ENCODE results near the gene TLN1.

Gene TLN1

GRCh38 chr9:35673132-35674024 is 58.6 kb downstream of the TLN1 start, which contains the start of gene CA9:
Gene CA9 (plus strand): TSS chr9:35673928. CDS start chr9:35673960, 32 bp downstream.
- in situ Hi-C loops (cut with HindIII; ENCODE audit: low sequenced_read_pairs), result no loop called here

GRCh38 chr9:35669331-35670145 is 62.5 kb downstream of the TLN1 start:
- in situ Hi-C loops (cut with HindIII; ENCODE audit: low sequenced_read_pairs), result no loop called here

- in situ Hi-C loops (cut with HindIII; ENCODE audit: low sequenced_read_pairs), result no loop called here
Observed at GRCh38 chr9:35667939-35668338, 64.1 kb downstream of the TLN1 start.

GRCh38 chr9:35666549-35666948 is 65.4 kb downstream of the TLN1 start:
- in situ Hi-C loops (cut with HindIII; ENCODE audit: low sequenced_read_pairs), result no loop called here

- in situ Hi-C loops (cut with HindIII; ENCODE audit: low sequenced_read_pairs), result no loop called here
Observed at GRCh38 chr9:35666045-35666444, 66.0 kb downstream of the TLN1 start.

GRCh38 chr9:35665471-35665818 is 66.5 kb downstream of the TLN1 start:
- in situ Hi-C loops (cut with HindIII; ENCODE audit: low sequenced_read_pairs), result no loop called here

GRCh38 chr9:35664531-35665470 is 67.2 kb downstream of the TLN1 start, which contains the start of gene ARHGEF39:
Gene ARHGEF39 (minus strand): TSS chr9:35665195. CDS start chr9:35665169, 26 bp downstream.
- in situ Hi-C loops (cut with HindIII; ENCODE audit: low sequenced_read_pairs), result no loop called here

GRCh38 chr9:35662437-35662836 is 69.6 kb downstream of the TLN1 start:
- in situ Hi-C loops (cut with HindIII; ENCODE audit: low sequenced_read_pairs), result no loop called here

- in situ Hi-C loops (cut with HindIII; ENCODE audit: low sequenced_read_pairs), result no loop called here
Observed at GRCh38 chr9:35661756-35662350, 70.1 kb downstream of the TLN1 start.

GRCh38 chr9:35660966-35661415 is 71.0 kb downstream of the TLN1 start:
- in situ Hi-C loops (cut with HindIII; ENCODE audit: low sequenced_read_pairs), result no loop called here

- in situ Hi-C loops (cut with HindIII; ENCODE audit: low sequenced_read_pairs), result no loop called here
Observed at GRCh38 chr9:35659340-35659739, 72.7 kb downstream of the TLN1 start.

- in situ Hi-C loops (cut with HindIII; ENCODE audit: low sequenced_read_pairs), result no loop called here
Observed at GRCh38 chr9:35658968-35659220, 73.1 kb downstream of the TLN1 start.

- in situ Hi-C loops (cut with HindIII; ENCODE audit: low sequenced_read_pairs), result no loop called here
Observed at GRCh38 chr9:35658137-35658967, 73.6 kb downstream of the TLN1 start, which contains the start of gene CCDC107. Gene CCDC107 (plus strand): TSS chr9:35658292. CDS start chr9:35658380, 88 bp downstream.

- in situ Hi-C loops (cut with HindIII; ENCODE audit: low sequenced_read_pairs), result no loop called here
Observed at GRCh38 chr9:35657546-35658136, 74.4 kb downstream of the TLN1 start, which contains the start of gene RMRP. Gene RMRP (minus strand): TSS chr9:35658019.

- in situ Hi-C loops (cut with HindIII; ENCODE audit: low sequenced_read_pairs), result no loop called here
Observed at GRCh38 chr9:35656831-35657545, 75.0 kb downstream of the TLN1 start.

- in situ Hi-C loops (cut with HindIII; ENCODE audit: low sequenced_read_pairs), result no loop called here
Observed at GRCh38 chr9:35656348-35656747, 75.6 kb downstream of the TLN1 start.

- in situ Hi-C loops (cut with HindIII; ENCODE audit: low sequenced_read_pairs), result no loop called here
Observed at GRCh38 chr9:35653611-35654010, 78.4 kb downstream of the TLN1 start.

GRCh38 chr9:35652829-35653209 is 79.2 kb downstream of the TLN1 start:
- in situ Hi-C loops (cut with HindIII; ENCODE audit: low sequenced_read_pairs), result no loop called here

All from endothelial cell of hepatic sinusoid (primary cell).